ENCODE results near the gene PGAM2. TPM values are rescaled to one million over a fixed set of nuclear protein-coding genes. Genes with fewer than 3 reads are reported as not detected.
A peak's percentile ranks its signal among the peaks of the same experiment; 100 is the strongest.

Gene PGAM2
- polyA plus RNA-seq, 3 donors: 0.13 TPM; not detected in 2

- no peak for TF ChIP-seq CTCF (IDR thresholded peaks at IDR 0.05)
- H3K9me3 ChIP-seq (replicated peaks in 1 of 2; ENCODE audit: control insufficient read depth in 1 of 2, insufficient read depth in 1 of 2, low read length in 2 of 2): no peaks in the 10 kb centered on the region
- Mint-ChIP-seq H3K27ac (no peak overlapping the region), H3K27me3 (ENCODE audit: low read depth in 3 of 3) (peaks cover 2 to 24% (median 4%) of the 10 kb centered on the region in 3 donors), H3K36me3 (peaks cover 30 to 32% of the 10 kb centered on the region in 2 donors), H3K4me3 (no peak overlapping the region), H3K4me1 (peaks cover 12% of the 10 kb centered on the region), H3K9me3 (peaks cover 0 to 3% (median 0%) of the 10 kb centered on the region in 7 donors)
- no peak overlapping the region for H3K27ac ChIP-seq (ENCODE audit: low read depth in 1 of 2, low read length in 2 of 2)
- H3K36me3 ChIP-seq (replicated peaks in 1 of 2; ENCODE audit: control insufficient read depth in 1 of 2, insufficient read depth in 2 of 2, low read length in 2 of 2): peaks cover 35% of the 10 kb centered on the region in 2 donors
- no peak for DNase-seq
- H3K9ac ChIP-seq (ENCODE audit: insufficient read depth, low read length, poor library complexity, severe bottlenecking): no peak overlapping the region
- 74% methylated on average over 14 of the region's 16 CpGs for WGBS (ENCODE audit: insufficient coverage)
- H2AFZ ChIP-seq (ENCODE audit: insufficient read depth, low read depth, low read length, poor library complexity, severe bottlenecking): no peak overlapping the region
- H3K79me2 ChIP-seq (ENCODE audit: insufficient read depth, low read length): no peaks in the 10 kb centered on the region
- no peaks in the 10 kb centered on the region for H3K4me1 ChIP-seq (ENCODE audit: control insufficient read depth in 1 of 2, insufficient read depth in 2 of 2, low read length in 2 of 2)
- intact Hi-C loops (cut with micrococcal nuclease): no loop called here
- H3K27me3 ChIP-seq (ENCODE audit: control insufficient read depth in 2 of 2, insufficient read depth in 2 of 2, low read length in 2 of 2): no peaks in the 10 kb centered on the region
- H4K20me1 ChIP-seq (ENCODE audit: insufficient read depth, low read length): peaks cover 86% of the 10 kb centered on the region
- H3K4me3 ChIP-seq (replicated peaks in 1 of 3; ENCODE audit: low read depth in 2 of 3, low read length in 3 of 3): no peak overlapping the region
- no peak overlapping the region for H3K4me2 ChIP-seq (replicated peaks; ENCODE audit: extremely low read depth, low read length, poor library complexity, severe bottlenecking)
Observed at GRCh38 chr7:44063894-44064651, 1.3 kb downstream of the PGAM2 start.

- H4K20me1 ChIP-seq (ENCODE audit: insufficient read depth, low read length): peaks cover 92% of the 10 kb centered on the region
- peaks cover 35 to 37% of the 10 kb centered on the region in 2 donors for H3K36me3 Mint-ChIP-seq
- H3K4me2 ChIP-seq (replicated peaks; ENCODE audit: extremely low read depth, low read length, poor library complexity, severe bottlenecking): no peak overlapping the region
- no peaks in the 10 kb centered on the region for H3K4me1 ChIP-seq (ENCODE audit: control insufficient read depth in 1 of 2, insufficient read depth in 2 of 2, low read length in 2 of 2)
- H3K9me3 ChIP-seq (replicated peaks in 1 of 2; ENCODE audit: control insufficient read depth in 1 of 2, insufficient read depth in 1 of 2, low read length in 2 of 2): no peaks in the 10 kb centered on the region
- intact Hi-C loops (cut with micrococcal nuclease): no loop called here
- H3K27ac ChIP-seq (ENCODE audit: low read depth in 1 of 2, low read length in 2 of 2): no peak overlapping the region
- no peak overlapping the region for H3K9ac ChIP-seq (ENCODE audit: insufficient read depth, low read length, poor library complexity, severe bottlenecking)
- peaks cover 0 to 1% (median 0%) of the 10 kb centered on the region in 7 donors for H3K9me3 Mint-ChIP-seq
- H3K27me3 Mint-ChIP-seq (ENCODE audit: low read depth in 3 of 3): peaks cover 2 to 22% (median 6%) of the 10 kb centered on the region in 3 donors
- peaks cover 12% of the 10 kb centered on the region for H3K4me1 Mint-ChIP-seq
- H3K4me3 ChIP-seq (replicated peaks in 1 of 3; ENCODE audit: low read depth in 2 of 3, low read length in 3 of 3): no peak overlapping the region
- peak overlapping the region in 2 of 7 donors; percentile 17 to 35 for H3K27ac Mint-ChIP-seq
- H3K4me3 Mint-ChIP-seq: no peak overlapping the region
- WGBS (ENCODE audit: insufficient coverage): 93% methylated on average over 5 of the region's 10 CpGs
- H3K36me3 ChIP-seq (replicated peaks in 1 of 2; ENCODE audit: control insufficient read depth in 1 of 2, insufficient read depth in 2 of 2, low read length in 2 of 2): peaks cover 40 to 41% of the 10 kb centered on the region in 2 donors
- no peak for TF ChIP-seq CTCF (IDR thresholded peaks at IDR 0.05)
- H3K27me3 ChIP-seq (ENCODE audit: control insufficient read depth in 2 of 2, insufficient read depth in 2 of 2, low read length in 2 of 2): no peaks in the 10 kb centered on the region
- DNase-seq: no peak
- H3K79me2 ChIP-seq (ENCODE audit: insufficient read depth, low read length): no peaks in the 10 kb centered on the region
- H2AFZ ChIP-seq (ENCODE audit: insufficient read depth, low read depth, low read length, poor library complexity, severe bottlenecking): no peak overlapping the region
Observed at GRCh38 chr7:44063547-44063893, 1.8 kb downstream of the PGAM2 start.
